Measurements from ENCODE around the gene SLC24A3.
"Not testable (repeated sequence)": the region's sequence is repeated elsewhere in the genome, so short reads cannot be mapped to it uniquely, and the experiment has no call there.

The SLC24A3 gene

GRCh38 chr20:19668418-19668817, 456.0 kb downstream of the SLC24A3 start:
- no peaks in the 10 kb centered on the region for H3K9me3 Mint-ChIP-seq
- no peak overlapping the region for H3K27ac Mint-ChIP-seq
- no peaks in the 10 kb centered on the region for H3K4me1 Mint-ChIP-seq (ENCODE audit: low read depth)
- no peak overlapping the region for H3K4me3 Mint-ChIP-seq
- no peaks in the 10 kb centered on the region for H3K36me3 Mint-ChIP-seq (ENCODE audit: low read depth)
- peaks cover 29% of the 10 kb centered on the region for H3K27me3 Mint-ChIP-seq

- H3K36me3 Mint-ChIP-seq (ENCODE audit: low read depth), result no peaks in the 10 kb centered on the region
- no peaks in the 10 kb centered on the region for H3K9me3 Mint-ChIP-seq
- no peak overlapping the region for H3K4me3 Mint-ChIP-seq
- no peak overlapping the region for H3K27ac Mint-ChIP-seq
- H3K4me1 Mint-ChIP-seq (ENCODE audit: low read depth), result no peaks in the 10 kb centered on the region
- H3K27me3 Mint-ChIP-seq, result peaks cover 24% of the 10 kb centered on the region
Observed at GRCh38 chr20:19670829-19671228, 458.4 kb downstream of the SLC24A3 start.

GRCh38 chr20:19671374-19671773, 458.9 kb downstream of the SLC24A3 start:
- Mint-ChIP-seq H3K27me3 (peaks cover 24% of the 10 kb centered on the region), H3K4me3 (no peak overlapping the region), H3K4me1 (ENCODE audit: low read depth) (no peaks in the 10 kb centered on the region), H3K36me3 (ENCODE audit: low read depth) (no peaks in the 10 kb centered on the region), H3K27ac (no peak overlapping the region), H3K9me3 (no peaks in the 10 kb centered on the region)

DNA sequence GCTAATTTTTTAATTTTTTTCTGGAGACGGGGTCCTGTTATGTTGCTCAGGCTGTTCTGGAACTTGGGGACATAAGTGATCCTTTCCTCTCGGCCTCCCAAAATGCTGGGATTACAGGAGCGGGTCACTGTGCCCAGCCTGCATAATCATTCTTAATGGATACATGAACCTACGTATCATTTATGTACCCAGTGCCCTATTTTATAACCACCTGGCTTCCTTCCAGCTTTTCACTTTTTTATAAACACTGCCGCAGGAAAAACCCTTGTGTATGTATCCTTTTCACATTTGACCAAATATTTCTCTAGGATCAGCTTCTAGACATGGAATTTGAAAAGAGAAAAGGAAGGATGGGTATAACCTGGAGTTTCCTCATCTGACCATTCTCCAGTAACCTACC, 460.1 kb downstream of the SLC24A3 start:
- no peaks in the 10 kb centered on the region for H3K4me1 Mint-ChIP-seq (ENCODE audit: low read depth)
- no peak overlapping the region for H3K27ac Mint-ChIP-seq
- H3K9me3 Mint-ChIP-seq, result no peaks in the 10 kb centered on the region
- H3K36me3 Mint-ChIP-seq (ENCODE audit: low read depth), result no peaks in the 10 kb centered on the region
- peaks cover 20% of the 10 kb centered on the region for H3K27me3 Mint-ChIP-seq
- H3K4me3 Mint-ChIP-seq, result no peak overlapping the region

DNA sequence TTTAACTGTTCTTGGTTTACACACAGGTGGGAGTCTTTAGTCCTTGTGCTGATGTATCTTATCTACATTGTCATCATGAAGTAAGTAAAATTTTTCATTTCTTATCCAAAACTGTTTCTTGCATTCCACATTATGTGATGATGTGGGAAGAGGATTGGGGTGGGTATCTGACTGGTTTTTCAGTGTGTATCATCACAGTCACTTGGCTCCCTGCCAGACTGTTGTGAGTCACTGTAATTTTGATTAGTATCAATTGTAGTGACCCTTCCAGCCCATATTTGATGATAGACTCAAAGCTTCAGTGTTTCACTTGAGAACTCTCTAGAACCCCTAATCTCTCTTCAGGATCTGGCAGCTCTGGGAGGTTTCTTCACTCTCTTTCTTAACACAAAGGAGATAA, 461.1 kb downstream of the SLC24A3 start:
- Mint-ChIP-seq H3K36me3 (ENCODE audit: low read depth) (no peaks in the 10 kb centered on the region), H3K4me3 (no peak overlapping the region), H3K9me3 (no peaks in the 10 kb centered on the region), H3K27me3 (peaks cover 20% of the 10 kb centered on the region), H3K4me1 (ENCODE audit: low read depth) (no peaks in the 10 kb centered on the region), H3K27ac (no peak overlapping the region)

DNA sequence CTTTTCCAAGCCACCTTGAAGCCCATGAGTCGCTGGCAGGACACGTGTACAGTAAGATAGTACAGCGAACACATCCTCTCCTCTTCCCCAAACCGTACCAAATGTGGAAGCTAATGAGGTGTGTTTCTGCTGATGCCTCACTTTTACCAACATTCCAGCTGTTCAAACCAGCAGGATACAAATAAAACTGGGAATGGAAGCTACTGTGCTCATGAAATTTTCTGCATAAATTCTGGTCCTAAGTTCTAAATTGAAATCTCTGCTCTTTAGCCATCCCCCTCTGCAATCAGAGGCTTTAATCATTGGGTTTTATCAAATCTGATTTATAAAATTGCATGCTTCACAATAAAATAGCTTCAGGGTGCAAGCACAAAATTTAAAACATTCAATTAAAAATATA, 463.8 kb downstream of the SLC24A3 start:
- Mint-ChIP-seq H3K4me3 (no peak overlapping the region), H3K9me3 (peaks cover 5% of the 10 kb centered on the region), H3K27me3 (peaks cover 15% of the 10 kb centered on the region), H3K36me3 (ENCODE audit: low read depth) (no peaks in the 10 kb centered on the region), H3K27ac (no peak overlapping the region), H3K4me1 (ENCODE audit: low read depth) (no peaks in the 10 kb centered on the region)

- peaks cover 8% of the 10 kb centered on the region for H3K27me3 Mint-ChIP-seq
- H3K27ac Mint-ChIP-seq, result no peak overlapping the region
Observed at GRCh38 chr20:19677336-19677735, 464.9 kb downstream of the SLC24A3 start.

GRCh38 chr20:19678591-19678990, 466.1 kb downstream of the SLC24A3 start:
- not testable (repeated sequence) for H3K27ac Mint-ChIP-seq; H3K4me1 Mint-ChIP-seq (ENCODE audit: low read depth); H3K36me3 Mint-ChIP-seq (ENCODE audit: low read depth); H3K27me3 Mint-ChIP-seq; H3K9me3 Mint-ChIP-seq; H3K4me3 Mint-ChIP-seq

More at GRCh38 chr20:19677336-19677735, 464.9 kb downstream of the SLC24A3 start:
- Mint-ChIP-seq H3K4me3 (no peak overlapping the region), H3K9me3 (peaks cover 5% of the 10 kb centered on the region), H3K4me1 (ENCODE audit: low read depth) (no peaks in the 10 kb centered on the region), H3K36me3 (ENCODE audit: low read depth) (no peaks in the 10 kb centered on the region)

- Mint-ChIP-seq H3K4me1 (ENCODE audit: low read depth) (no peaks in the 10 kb centered on the region), H3K4me3 (no peak overlapping the region), H3K27me3 (peaks cover 3% of the 10 kb centered on the region), H3K36me3 (ENCODE audit: low read depth) (no peaks in the 10 kb centered on the region), H3K9me3 (peaks cover 5% of the 10 kb centered on the region), H3K27ac (no peak overlapping the region)
Observed at GRCh38 chr20:19679900-19680495, 467.6 kb downstream of the SLC24A3 start.

DNA sequence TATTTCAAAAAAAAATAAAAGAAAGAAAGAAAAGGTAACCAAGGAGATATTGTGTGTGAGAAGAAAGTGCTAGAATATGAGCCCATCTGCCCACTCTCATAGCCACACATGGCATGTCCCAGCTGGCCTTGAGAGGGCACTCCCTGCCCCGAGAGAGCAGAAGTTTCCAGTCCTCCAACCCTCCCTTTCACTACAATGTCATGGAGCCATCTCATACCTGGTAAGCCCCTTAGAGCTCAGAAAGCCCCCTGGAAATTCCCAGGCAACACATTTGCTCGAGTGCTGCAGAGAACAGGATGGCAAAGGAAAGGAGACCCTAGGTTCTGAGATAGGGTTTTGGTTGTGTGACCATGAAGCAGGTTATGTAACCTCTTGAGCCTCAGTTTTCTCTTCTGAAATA, 469.8 kb downstream of the SLC24A3 start:
- Mint-ChIP-seq H3K9me3 (peaks cover 5% of the 10 kb centered on the region), H3K36me3 (ENCODE audit: low read depth) (no peaks in the 10 kb centered on the region), H3K27ac (no peak overlapping the region), H3K27me3 (peaks cover 7% of the 10 kb centered on the region), H3K4me3 (no peak overlapping the region), H3K4me1 (ENCODE audit: low read depth) (no peaks in the 10 kb centered on the region)

DNA sequence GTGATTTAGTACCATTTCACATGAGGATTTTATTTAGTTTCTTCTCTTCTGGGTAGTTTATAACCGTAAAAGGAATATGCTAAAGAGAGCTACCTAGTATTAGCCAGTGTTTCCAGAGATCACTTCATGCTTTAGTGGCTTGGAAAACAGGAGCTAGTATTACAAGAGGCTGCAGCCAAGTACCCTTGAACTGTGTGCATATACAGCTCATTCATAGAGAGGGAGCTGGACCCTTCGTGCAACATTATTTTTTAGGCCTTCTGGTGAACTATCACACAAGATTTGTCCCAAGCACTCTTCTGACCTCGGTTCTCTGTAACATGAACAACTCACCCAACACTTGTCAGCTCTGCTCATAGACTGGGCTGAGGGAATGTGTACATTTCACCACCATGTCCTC, 470.7 kb downstream of the SLC24A3 start:
- Mint-ChIP-seq H3K4me3 (no peak overlapping the region), H3K27me3 (peaks cover 7% of the 10 kb centered on the region), H3K36me3 (ENCODE audit: low read depth) (no peaks in the 10 kb centered on the region), H3K9me3 (peaks cover 5% of the 10 kb centered on the region), H3K27ac (no peak overlapping the region), H3K4me1 (ENCODE audit: low read depth) (no peaks in the 10 kb centered on the region)

GRCh38 chr20:19683822-19684221, 471.4 kb downstream of the SLC24A3 start:
- H3K36me3 Mint-ChIP-seq (ENCODE audit: low read depth), result no peaks in the 10 kb centered on the region
- peaks cover 7% of the 10 kb centered on the region for H3K27me3 Mint-ChIP-seq

DNA sequence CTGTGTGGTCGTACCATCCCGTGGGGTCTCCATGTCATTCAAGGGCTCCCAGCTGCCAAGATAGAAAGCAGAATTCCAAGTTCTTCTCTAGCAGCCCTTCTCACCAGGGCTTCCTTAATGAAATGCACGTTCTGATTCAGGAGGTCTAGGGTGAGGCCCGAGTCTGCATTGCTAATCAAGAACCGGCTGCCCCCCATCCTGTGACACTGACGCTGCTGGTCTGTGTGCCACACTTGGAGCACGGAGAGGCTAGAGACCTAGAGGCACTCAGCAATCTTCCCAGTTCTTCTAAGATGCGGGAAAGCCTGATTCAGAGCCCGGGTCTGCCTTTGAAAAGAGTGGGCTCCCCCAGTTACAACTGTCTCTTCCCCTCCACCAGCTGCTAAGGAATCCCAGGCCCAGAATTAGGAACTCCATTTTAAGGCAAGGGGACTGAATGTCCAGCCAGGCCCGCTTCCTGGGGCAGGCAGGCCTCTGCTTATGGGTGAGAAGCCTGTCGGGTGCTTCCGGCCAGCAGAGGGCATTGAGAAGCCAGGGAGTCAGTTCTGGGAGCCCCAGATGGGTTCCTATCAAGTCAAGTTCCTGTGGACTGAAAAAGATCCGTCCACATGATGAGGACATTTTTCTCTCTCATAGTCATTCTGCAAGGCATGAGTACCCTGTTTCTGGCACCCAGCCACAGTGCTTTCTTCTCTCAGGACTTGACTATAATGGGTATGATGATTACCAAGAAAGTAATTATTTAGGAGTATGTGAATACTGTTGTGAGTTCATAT, 475.8 kb downstream of the SLC24A3 start:
- Mint-ChIP-seq H3K27me3 (peaks cover 35% of the 10 kb centered on the region), H3K4me1 (ENCODE audit: low read depth) (peaks cover 8% of the 10 kb centered on the region), H3K9me3 (no peaks in the 10 kb centered on the region), H3K27ac (no peak overlapping the region), H3K4me3 (no peak overlapping the region), H3K36me3 (ENCODE audit: low read depth) (no peaks in the 10 kb centered on the region)

More at GRCh38 chr20:19683822-19684221, 471.4 kb downstream of the SLC24A3 start:
- H3K4me3 Mint-ChIP-seq, result no peak overlapping the region
- no peak overlapping the region for H3K27ac Mint-ChIP-seq
- no peaks in the 10 kb centered on the region for H3K4me1 Mint-ChIP-seq (ENCODE audit: low read depth)
- H3K9me3 Mint-ChIP-seq, result peaks cover 5% of the 10 kb centered on the region

DNA sequence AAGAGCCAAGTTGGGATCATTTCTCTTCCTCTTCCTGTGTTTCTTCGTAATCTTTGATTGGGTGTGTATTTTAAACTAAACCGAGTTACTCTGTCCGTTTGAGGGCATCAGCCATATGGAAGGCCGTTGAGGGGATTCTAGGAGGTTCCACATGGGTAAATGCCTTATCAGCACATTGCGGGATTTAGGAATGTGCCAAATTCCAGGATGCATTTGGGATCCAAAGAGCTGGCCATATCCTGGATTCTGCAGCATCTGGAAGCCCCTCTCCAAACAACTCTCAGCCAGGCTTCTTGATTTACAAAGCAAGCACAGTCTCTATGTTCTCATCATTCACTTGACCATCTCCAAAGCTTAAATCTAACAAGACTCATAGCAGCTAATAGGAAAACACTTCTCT, 478.0 kb downstream of the SLC24A3 start:
- no peak overlapping the region for H3K27ac Mint-ChIP-seq
- no peak overlapping the region for H3K4me3 Mint-ChIP-seq
- peaks cover 33% of the 10 kb centered on the region for H3K27me3 Mint-ChIP-seq
- no peaks in the 10 kb centered on the region for H3K36me3 Mint-ChIP-seq (ENCODE audit: low read depth)
- peaks cover 8% of the 10 kb centered on the region for H3K4me1 Mint-ChIP-seq (ENCODE audit: low read depth)
- H3K9me3 Mint-ChIP-seq, result no peaks in the 10 kb centered on the region

- Mint-ChIP-seq H3K36me3 (ENCODE audit: low read depth) (no peaks in the 10 kb centered on the region), H3K4me1 (ENCODE audit: low read depth) (peaks cover 8% of the 10 kb centered on the region), H3K4me3 (no peak overlapping the region), H3K27me3 (peaks cover 33% of the 10 kb centered on the region), H3K9me3 (no peaks in the 10 kb centered on the region), H3K27ac (no peak overlapping the region)
Observed at GRCh38 chr20:19691125-19691524, 478.7 kb downstream of the SLC24A3 start.

- Mint-ChIP-seq H3K27me3 (peaks cover 29% of the 10 kb centered on the region), H3K9me3 (no peaks in the 10 kb centered on the region), H3K36me3 (ENCODE audit: low read depth) (no peaks in the 10 kb centered on the region), H3K4me1 (ENCODE audit: low read depth) (peaks cover 8% of the 10 kb centered on the region), H3K27ac (no peak overlapping the region), H3K4me3 (no peak overlapping the region)
Observed at GRCh38 chr20:19692100-19692499, 479.7 kb downstream of the SLC24A3 start.

All from stimulated activated naive CD8-positive, alpha-beta T cell treated with anti-CD3 and anti-CD28 coated beads, Interleukin-15, Interleukin-2, amounts not matched to agents 100 ng/mL and 50 ng/mL, for 24 hours (primary cell).